Muscle layer of duodenum (tissue), 2 donors: Measurements from ENCODE around the gene TTLL5.

Source experiments
- H3K27ac ChIP-seq: one replicate; pipeline ENCODE4 v1.7.0; 2013; ENCODE audit warnings: mild to moderate bottlenecking, low read length
- H3K27me3 ChIP-seq: one replicate; pipeline ENCODE4 v1.7.0; 2013; ENCODE audit warnings: low read depth, mild to moderate bottlenecking, control low read depth, low read length
- H3K36me3 ChIP-seq, 2 donors: one replicate each; pipeline ENCODE4 v1.7.0; 2013; ENCODE audit warnings: low read length in 2 of 2, control low read depth in 1 of 2, mild to moderate bottlenecking in 1 of 2; ENCODE audit not compliant: insufficient read depth in 2 of 2, control insufficient read depth in 1 of 2
- H3K4me1 ChIP-seq, 2 donors: one replicate each; pipeline ENCODE4 v1.7.0; 2013; ENCODE audit warnings: low read length in 2 of 2, mild to moderate bottlenecking in 2 of 2, control low read depth in 1 of 2, moderate library complexity in 1 of 2; ENCODE audit not compliant: insufficient read depth in 2 of 2, control insufficient read depth in 1 of 2
- H3K4me3 ChIP-seq, 2 donors: one replicate each; pipeline ENCODE4 v1.7.0; 2013; ENCODE audit warnings: low read length in 2 of 2, low read depth in 1 of 2, mild to moderate bottlenecking in 1 of 2
- H3K9me3 ChIP-seq, 2 donors: one replicate each; pipeline ENCODE4 v1.7.0; 2013; ENCODE audit warnings: low read length in 2 of 2, control low read depth in 1 of 2, mild to moderate bottlenecking in 1 of 2; ENCODE audit not compliant: control insufficient read depth in 1 of 2
- donor health status: healthy.

TTLL5 gene

DNA sequence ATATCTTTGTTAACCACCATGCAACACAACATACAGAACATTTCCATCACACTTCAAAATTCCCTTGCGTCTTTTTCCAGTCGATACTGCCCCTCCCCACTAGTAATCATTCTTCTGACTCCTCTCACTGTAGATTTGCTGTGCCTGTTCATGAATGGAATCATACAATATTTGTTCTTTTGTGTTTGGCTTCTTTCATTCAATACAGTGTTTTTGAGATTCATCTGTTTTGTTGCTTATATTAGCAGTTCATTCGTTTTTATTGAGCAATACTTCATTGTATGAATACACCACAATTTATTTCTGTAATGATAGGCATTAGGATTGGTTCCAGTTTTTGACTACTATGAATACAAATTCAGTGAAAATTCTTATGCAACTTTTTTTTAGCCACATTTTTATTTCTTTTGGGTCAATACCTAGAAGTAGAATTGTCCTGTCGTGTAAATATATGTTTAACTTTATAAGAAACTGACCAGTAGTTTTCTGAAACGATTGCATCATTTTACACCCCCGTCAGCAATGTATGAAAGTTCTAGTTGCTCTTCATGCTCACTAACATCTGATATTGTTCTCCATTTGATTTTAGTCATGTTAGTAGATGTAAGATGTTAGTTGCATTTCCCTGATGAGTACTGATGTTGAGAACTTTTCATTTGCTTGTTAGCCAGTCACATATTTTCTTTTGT lies 193.2 kb downstream of the TTLL5 start:
- Histone ChIP-seq H3K9me3 (no peaks in the 10 kb centered on the region), H3K27ac (no peak overlapping the region), H3K36me3 (no peaks in the 10 kb centered on the region), H3K4me3 (no peak overlapping the region), H3K4me1 (no peaks in the 10 kb centered on the region), H3K27me3 (no peaks in the 10 kb centered on the region)

DNA sequence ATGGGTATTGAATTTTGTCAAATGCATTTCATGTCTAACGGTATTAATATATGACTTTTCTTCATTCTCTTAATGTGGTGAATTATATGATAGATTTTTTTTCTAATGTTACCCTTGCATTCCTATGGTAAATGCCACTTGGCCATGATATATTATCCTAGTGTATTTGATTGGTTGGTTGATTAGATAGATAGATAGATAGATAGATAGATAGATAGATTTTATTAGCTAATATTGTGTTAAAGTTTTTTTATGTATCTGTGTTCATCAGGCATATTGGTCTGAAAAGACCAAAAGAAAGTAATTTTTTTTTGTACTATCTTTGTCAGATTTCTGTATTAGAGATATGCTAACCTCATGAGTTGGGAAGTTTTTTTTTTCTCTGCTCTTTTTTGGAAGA lies 196.2 kb downstream of the TTLL5 start:
- no peaks in the 10 kb centered on the region for H3K36me3 ChIP-seq
- H3K4me3 ChIP-seq, result no peak overlapping the region
- no peak overlapping the region for H3K27ac ChIP-seq
- no peaks in the 10 kb centered on the region for H3K9me3 ChIP-seq
- H3K4me1 ChIP-seq, result peaks cover 0 to 10% of the 10 kb centered on the region in 2 donors
- no peaks in the 10 kb centered on the region for H3K27me3 ChIP-seq

DNA sequence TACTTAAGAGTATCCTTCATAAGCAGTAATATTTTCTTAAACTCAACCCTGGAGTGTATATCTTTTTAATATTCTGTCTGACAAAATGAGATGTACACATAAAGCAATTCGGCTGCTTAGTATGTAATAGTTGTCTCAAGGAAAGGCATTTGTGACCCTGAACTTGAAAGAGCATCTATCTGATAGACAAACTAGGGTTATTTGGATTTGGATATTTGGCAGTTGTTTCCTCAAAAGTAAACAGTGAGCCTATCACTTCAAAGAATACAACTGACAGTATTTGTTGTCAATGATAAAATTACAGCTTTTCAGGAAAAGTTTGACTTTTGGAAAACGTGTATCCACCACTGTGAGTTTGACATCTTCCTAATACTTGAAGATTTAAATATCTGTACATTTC lies 197.3 kb downstream of the TTLL5 start:
- H3K9me3 ChIP-seq, result no peaks in the 10 kb centered on the region
- peaks cover 0 to 10% of the 10 kb centered on the region in 2 donors for H3K4me1 ChIP-seq
- no peak overlapping the region for H3K4me3 ChIP-seq
- H3K36me3 ChIP-seq, result no peaks in the 10 kb centered on the region
- H3K27ac ChIP-seq, result no peak overlapping the region
- no peaks in the 10 kb centered on the region for H3K27me3 ChIP-seq

DNA sequence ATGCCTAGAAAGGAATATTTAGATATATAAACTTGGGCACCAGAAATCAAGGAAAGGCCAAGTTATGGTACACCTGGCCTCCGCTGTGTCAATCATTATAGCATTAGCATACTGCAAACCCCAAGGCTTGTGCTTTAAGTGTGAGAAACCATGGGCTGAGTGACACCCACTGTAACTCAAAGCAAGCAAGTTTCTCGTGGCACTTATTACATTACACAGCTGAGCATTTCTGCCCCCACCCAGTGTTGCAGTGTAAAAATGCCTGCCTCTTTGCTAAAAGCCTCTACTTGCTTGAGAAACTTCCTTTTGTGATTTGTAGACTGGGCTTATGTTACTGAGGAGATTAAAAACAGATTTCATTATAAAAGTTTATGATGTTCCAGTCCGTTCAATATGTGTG lies 198.7 kb downstream of the TTLL5 start:
- H3K9me3 ChIP-seq, result no peaks in the 10 kb centered on the region
- no peaks in the 10 kb centered on the region for H3K36me3 ChIP-seq
- H3K4me3 ChIP-seq, result no peak overlapping the region
- peaks cover 0 to 10% of the 10 kb centered on the region in 2 donors for H3K4me1 ChIP-seq
- H3K27me3 ChIP-seq, result no peaks in the 10 kb centered on the region
- H3K27ac ChIP-seq, result no peak overlapping the region

DNA sequence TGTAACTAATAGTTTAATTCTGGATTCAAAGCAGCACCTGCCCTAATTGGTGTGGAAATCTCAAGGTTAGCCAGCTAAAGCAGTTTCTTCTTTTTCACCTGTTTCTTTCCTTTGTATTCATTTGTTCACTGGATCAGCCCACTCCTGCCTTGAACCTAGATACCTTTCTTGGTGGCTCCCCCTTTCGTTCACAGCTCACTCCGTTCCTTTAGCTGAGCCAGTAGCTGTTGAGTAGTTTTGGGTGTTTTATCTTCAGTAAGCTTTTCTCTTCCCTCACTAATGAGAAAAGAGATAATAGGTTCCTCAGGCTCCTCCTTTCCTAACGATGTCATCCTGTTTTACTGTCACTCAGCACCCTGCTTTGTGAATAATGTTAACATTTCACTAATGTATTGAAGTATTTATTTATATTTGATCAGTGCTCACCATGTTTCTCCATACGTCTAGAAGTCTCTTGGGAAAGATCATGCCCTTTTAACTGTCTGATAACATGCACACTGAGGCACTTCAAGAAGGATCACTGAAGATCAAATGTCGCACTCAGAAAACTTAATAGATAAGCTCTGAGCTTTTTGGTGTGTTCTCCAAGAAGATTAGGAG lies 199.6 kb downstream of the TTLL5 start:
- Histone ChIP-seq H3K9me3 (no peaks in the 10 kb centered on the region), H3K27ac (no peak overlapping the region), H3K4me1 (peaks cover 0 to 10% of the 10 kb centered on the region in 2 donors), H3K36me3 (no peaks in the 10 kb centered on the region), H3K27me3 (no peaks in the 10 kb centered on the region), H3K4me3 (no peak overlapping the region)

DNA sequence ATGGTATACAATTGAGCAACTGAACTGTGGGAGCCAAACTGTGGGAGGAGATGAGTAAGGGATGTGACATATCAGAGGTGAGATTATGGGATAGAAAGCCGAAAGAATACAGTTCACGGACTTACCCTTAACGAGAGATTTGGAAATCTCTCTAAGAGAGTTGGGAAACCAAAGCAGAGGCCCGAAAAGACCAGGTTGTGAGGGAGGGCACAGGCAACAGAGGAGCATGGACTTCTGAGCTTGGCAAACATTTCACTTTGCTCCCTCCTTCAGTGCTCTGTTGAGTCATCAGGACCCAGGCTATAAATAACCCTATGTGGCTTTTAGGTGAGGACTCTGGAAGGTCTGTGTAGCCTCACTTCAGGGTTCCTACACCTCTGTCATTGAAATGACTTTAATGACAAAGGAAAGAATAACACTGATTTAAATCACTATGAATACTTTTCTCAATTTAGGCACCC lies 200.1 kb downstream of the TTLL5 start:
- Histone ChIP-seq H3K9me3 (no peaks in the 10 kb centered on the region), H3K27me3 (no peaks in the 10 kb centered on the region), H3K36me3 (no peaks in the 10 kb centered on the region), H3K4me3 (no peak overlapping the region), H3K4me1 (peaks cover 0 to 10% of the 10 kb centered on the region in 2 donors), H3K27ac (no peak overlapping the region)

DNA sequence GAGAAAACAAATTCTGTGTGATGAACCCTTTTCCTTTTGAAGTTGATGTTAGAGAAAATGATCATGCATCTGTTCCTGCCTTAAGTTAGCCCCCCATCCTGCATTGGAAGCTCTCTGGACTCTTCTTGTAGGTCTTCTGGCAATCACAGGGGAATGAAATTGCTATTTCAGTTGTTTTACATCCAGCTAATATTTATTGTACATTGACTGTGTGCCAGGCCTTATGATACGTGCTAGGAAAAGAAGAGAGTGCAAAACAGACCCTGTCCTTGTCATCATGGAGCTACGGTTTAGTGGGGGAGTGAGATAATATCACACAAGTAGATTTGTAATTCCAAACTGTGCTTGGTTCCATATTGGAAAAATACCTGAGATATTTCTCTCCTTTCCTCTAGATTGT lies 202.2 kb downstream of the TTLL5 start:
- Histone ChIP-seq H3K27me3 (no peaks in the 10 kb centered on the region), H3K36me3 (peaks cover 0 to 4% of the 10 kb centered on the region in 2 donors), H3K27ac (no peak overlapping the region), H3K4me1 (peaks cover 0 to 25% of the 10 kb centered on the region in 2 donors), H3K9me3 (no peaks in the 10 kb centered on the region), H3K4me3 (no peak overlapping the region)

DNA sequence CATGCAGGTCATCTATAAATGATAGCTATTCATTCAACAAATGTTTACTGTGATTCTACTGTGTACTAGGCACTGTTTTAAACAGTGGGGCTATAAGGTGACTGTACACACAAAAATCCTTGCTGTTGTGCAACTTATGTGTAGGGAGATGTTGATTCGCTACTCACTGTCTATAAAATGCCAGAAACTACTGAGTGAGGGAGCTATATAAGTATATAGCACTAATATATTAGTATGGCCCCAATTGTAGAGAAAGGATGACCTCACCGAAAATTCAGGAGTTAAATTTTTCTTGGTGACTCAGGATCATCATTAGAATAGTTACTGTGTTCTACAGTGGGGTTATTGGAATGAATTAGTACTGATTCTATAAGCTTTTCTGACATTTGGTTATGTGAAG lies 203.3 kb downstream of the TTLL5 start:
- peaks cover 0 to 34% of the 10 kb centered on the region in 2 donors for H3K4me1 ChIP-seq
- H3K27ac ChIP-seq, result no peak overlapping the region

DNA sequence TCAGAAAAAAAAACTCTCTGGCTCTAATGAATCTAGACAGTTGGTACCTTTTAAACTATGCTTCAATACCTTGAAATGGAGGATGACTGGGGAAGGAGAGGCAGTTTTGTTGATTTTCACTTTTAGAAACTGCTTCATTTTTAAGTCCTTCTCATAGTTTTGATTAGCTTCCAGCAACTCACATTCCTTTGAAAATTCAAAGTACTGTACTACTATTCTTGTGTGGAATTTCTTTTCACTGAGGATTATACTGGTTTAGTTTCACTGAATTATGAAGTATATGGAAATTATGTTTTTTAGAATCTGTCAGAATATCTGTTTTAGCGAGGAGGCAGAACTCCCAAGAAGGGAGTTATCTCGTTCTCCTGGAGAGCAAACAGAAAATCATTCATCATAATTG lies 204.5 kb downstream of the TTLL5 start:
- H3K4me3 ChIP-seq, result no peak overlapping the region
- no peaks in the 10 kb centered on the region for H3K9me3 ChIP-seq
- no peak overlapping the region for H3K27ac ChIP-seq
- no peaks in the 10 kb centered on the region for H3K27me3 ChIP-seq
- H3K36me3 ChIP-seq, result peaks cover 0 to 6% of the 10 kb centered on the region in 2 donors
- peaks cover 0 to 35% of the 10 kb centered on the region in 2 donors for H3K4me1 ChIP-seq

More for the DNA sequence above, 203.3 kb downstream of the TTLL5 start:
- Histone ChIP-seq H3K4me3 (no peak overlapping the region), H3K9me3 (no peaks in the 10 kb centered on the region), H3K27me3 (no peaks in the 10 kb centered on the region), H3K36me3 (peaks cover 0 to 6% of the 10 kb centered on the region in 2 donors)

DNA sequence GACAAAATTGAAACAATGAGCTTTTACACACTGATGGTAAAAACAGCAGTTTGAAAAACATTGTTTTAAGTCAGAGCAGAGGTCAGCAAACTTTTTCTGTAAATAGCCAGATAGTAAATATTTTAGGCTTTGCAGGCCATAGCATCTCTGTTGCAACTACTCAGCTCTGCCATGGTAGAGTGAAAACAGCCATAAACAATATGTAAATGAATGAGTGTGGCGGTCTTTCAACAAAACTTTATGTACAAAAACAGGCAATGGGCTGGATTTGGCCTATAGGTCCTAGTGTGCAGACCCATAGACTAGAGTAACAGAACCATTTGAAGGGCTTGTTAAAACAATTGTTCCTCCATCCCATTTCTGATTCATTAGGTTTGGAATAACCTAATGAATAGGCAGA lies 205.9 kb downstream of the TTLL5 start:
- Histone ChIP-seq H3K27ac (no peak overlapping the region), H3K27me3 (no peaks in the 10 kb centered on the region), H3K9me3 (no peaks in the 10 kb centered on the region), H3K36me3 (peaks cover 0 to 6% of the 10 kb centered on the region in 2 donors), H3K4me1 (peaks cover 0 to 25% of the 10 kb centered on the region in 2 donors), H3K4me3 (no peak overlapping the region)

DNA sequence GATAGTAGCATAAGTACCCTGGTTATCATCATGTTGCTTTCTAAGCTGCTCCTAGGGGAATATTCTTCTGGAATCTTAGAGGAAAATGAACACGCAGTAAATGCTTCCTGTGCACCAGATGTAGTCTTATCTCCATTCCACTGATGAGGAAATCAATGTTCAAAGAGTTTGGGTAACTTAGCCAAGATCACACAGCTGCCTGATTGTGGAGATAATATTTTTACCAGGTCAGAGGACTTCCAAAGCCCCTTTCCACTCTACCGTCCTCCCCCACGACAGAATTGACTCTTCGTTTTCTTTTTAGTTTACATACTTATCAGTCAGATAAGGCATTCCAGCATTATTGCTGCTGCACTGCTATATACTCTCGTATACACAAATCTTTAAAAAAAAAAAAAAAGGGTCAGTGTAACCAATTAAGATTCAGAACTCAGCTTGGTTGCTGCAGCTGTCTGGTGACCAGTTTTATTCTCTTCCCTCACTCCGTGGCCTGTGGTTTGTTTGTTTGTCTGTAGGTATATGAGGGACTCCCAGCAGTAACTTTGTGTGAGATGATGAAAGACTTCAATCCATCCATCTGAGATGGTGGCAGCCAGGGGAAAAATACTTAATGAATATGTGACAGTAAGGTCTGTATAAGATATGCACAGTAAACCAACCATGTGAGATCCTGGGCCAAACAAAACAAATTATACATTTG lies 210.3 kb downstream of the TTLL5 start:
- peaks cover 0 to 6% of the 10 kb centered on the region in 2 donors for H3K36me3 ChIP-seq
- H3K4me1 ChIP-seq, result peaks cover 0 to 30% of the 10 kb centered on the region in 2 donors
- H3K4me3 ChIP-seq, result no peak overlapping the region
- H3K27ac ChIP-seq, result no peak overlapping the region
- H3K9me3 ChIP-seq, result no peaks in the 10 kb centered on the region
- H3K27me3 ChIP-seq, result no peaks in the 10 kb centered on the region
